ENCODE results near the gene IQCM.

Gene IQCM

DNA sequence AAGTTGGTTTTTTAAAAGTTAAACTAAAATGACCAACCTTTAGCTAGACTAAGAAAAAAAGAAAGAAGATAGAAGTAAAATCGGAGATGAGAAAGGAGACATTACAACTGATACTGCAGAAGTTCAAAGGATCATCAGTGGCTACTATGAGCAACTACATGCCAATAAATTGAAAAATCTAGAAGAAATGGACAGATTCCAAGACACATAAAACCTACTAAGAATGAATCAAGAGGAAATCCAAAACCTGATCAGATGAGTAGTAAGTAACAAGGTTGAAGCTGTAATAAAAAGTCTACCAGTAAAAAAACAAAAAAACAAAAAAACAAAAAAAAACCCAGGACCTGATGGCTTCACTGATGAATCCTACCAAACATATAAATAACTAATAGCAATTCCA, 16.1 kb downstream of the IQCM start:
- Histone ChIP-seq H4K20me1 (ENCODE audit: insufficient read depth, low read length, poor library complexity, severe bottlenecking) (no peaks in the 10 kb centered on the region), H3K9me2 (replicated peaks; ENCODE audit: low read depth, low read length) (no peaks in the 10 kb centered on the region), H3K27me3 (ENCODE audit: insufficient read depth, low read length, poor library complexity, severe bottlenecking) (no peaks in the 10 kb centered on the region), H3K4me1 (ENCODE audit: insufficient read depth, low read length, poor library complexity, severe bottlenecking) (no peaks in the 10 kb centered on the region), H2AFZ (ENCODE audit: low read length) (no peak overlapping the region), H3K79me2 (ENCODE audit: insufficient read depth, low read length) (no peaks in the 10 kb centered on the region), H3K4me3 (ENCODE audit: low read length, poor library complexity, severe bottlenecking) (no peak overlapping the region), H3K36me3 (ENCODE audit: insufficient read depth, low read length) (no peaks in the 10 kb centered on the region), H3F3A (ENCODE audit: low read depth) (no peaks in the 10 kb centered on the region), H3K9ac (ENCODE audit: low read depth, low read length, poor library complexity, severe bottlenecking) (no peak overlapping the region), H3K4me2 (ENCODE audit: low read depth, low read length, poor library complexity, severe bottlenecking) (no peak overlapping the region), H3K9me3 (ENCODE audit: insufficient read depth, low read depth, low read length) (no peaks in the 10 kb centered on the region)
- TF ChIP-seq, protein P1, sequence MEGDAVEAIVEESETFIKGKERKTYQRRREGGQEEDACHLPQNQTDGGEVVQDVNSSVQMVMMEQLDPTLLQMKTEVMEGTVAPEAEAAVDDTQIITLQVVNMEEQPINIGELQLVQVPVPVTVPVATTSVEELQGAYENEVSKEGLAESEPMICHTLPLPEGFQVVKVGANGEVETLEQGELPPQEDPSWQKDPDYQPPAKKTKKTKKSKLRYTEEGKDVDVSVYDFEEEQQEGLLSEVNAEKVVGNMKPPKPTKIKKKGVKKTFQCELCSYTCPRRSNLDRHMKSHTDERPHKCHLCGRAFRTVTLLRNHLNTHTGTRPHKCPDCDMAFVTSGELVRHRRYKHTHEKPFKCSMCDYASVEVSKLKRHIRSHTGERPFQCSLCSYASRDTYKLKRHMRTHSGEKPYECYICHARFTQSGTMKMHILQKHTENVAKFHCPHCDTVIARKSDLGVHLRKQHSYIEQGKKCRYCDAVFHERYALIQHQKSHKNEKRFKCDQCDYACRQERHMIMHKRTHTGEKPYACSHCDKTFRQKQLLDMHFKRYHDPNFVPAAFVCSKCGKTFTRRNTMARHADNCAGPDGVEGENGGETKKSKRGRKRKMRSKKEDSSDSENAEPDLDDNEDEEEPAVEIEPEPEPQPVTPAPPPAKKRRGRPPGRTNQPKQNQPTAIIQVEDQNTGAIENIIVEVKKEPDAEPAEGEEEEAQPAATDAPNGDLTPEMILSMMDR (conservative IDR thresholded peaks at IDR 0.05; ENCODE audit: low read length): no peak
- TF ChIP-seq EZH2phosphoT487 (IDR thresholded peaks at IDR 0.05; ENCODE audit: borderline replicate concordance): no peak

GRCh38 chr4:149796381-149796780, 19.3 kb downstream of the IQCM start:
- Histone ChIP-seq H3K27me3 (ENCODE audit: insufficient read depth, low read length, poor library complexity, severe bottlenecking) (no peaks in the 10 kb centered on the region), H3K9ac (ENCODE audit: low read depth, low read length, poor library complexity, severe bottlenecking) (no peak overlapping the region), H3K4me1 (ENCODE audit: insufficient read depth, low read length, poor library complexity, severe bottlenecking) (no peaks in the 10 kb centered on the region), H3K36me3 (ENCODE audit: insufficient read depth, low read length) (no peaks in the 10 kb centered on the region), H2AFZ (ENCODE audit: low read length) (no peak overlapping the region), H3F3A (ENCODE audit: low read depth) (no peaks in the 10 kb centered on the region), H4K20me1 (ENCODE audit: insufficient read depth, low read length, poor library complexity, severe bottlenecking) (no peaks in the 10 kb centered on the region), H3K4me2 (ENCODE audit: low read depth, low read length, poor library complexity, severe bottlenecking) (no peak overlapping the region), H3K9me2 (replicated peaks; ENCODE audit: low read depth, low read length) (no peaks in the 10 kb centered on the region), H3K79me2 (ENCODE audit: insufficient read depth, low read length) (no peaks in the 10 kb centered on the region), H3K4me3 (ENCODE audit: low read length, poor library complexity, severe bottlenecking) (no peak overlapping the region), H3K9me3 (ENCODE audit: insufficient read depth, low read depth, low read length) (no peaks in the 10 kb centered on the region)
- TF ChIP-seq, protein P1 (conservative IDR thresholded peaks at IDR 0.05; ENCODE audit: low read length): no peak
- no peak for TF ChIP-seq EZH2phosphoT487 (IDR thresholded peaks at IDR 0.05; ENCODE audit: borderline replicate concordance)

DNA sequence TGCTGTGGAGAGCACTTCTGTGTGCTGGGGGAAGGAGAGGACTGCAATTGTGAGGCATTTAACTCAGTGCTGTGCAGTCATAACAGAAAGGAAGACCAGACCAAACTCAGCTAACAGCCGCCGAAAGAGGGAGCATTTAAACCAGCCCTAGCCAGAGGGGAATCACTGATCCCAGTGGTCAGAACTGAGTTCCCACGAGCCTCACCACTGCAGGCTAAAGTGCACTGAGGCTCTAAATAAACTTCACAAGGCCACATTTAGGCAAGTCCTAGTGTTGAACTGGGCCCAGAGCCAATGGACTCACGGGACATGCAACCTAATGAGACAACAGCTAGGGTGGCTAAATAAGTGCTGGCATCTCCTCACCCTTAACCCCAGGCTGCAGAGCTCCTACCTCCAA, 20.4 kb downstream of the IQCM start:
- H3K9me2 ChIP-seq (replicated peaks; ENCODE audit: low read depth, low read length): no peaks in the 10 kb centered on the region
- TF ChIP-seq, protein P1 (conservative IDR thresholded peaks at IDR 0.05; ENCODE audit: low read length): no peak
- TF ChIP-seq EZH2phosphoT487 (IDR thresholded peaks at IDR 0.05; ENCODE audit: borderline replicate concordance): no peak
- no peaks in the 10 kb centered on the region for H3K79me2 ChIP-seq (ENCODE audit: insufficient read depth, low read length)
- no peaks in the 10 kb centered on the region for H3K4me1 ChIP-seq (ENCODE audit: insufficient read depth, low read length, poor library complexity, severe bottlenecking)
- H3K9me3 ChIP-seq (ENCODE audit: insufficient read depth, low read depth, low read length): no peaks in the 10 kb centered on the region
- no peak overlapping the region for H3K4me2 ChIP-seq (ENCODE audit: low read depth, low read length, poor library complexity, severe bottlenecking)
- H3K36me3 ChIP-seq (ENCODE audit: insufficient read depth, low read length): no peaks in the 10 kb centered on the region
- H4K20me1 ChIP-seq (ENCODE audit: insufficient read depth, low read length, poor library complexity, severe bottlenecking): no peaks in the 10 kb centered on the region
- H3K9ac ChIP-seq (ENCODE audit: low read depth, low read length, poor library complexity, severe bottlenecking): no peak overlapping the region
- no peak overlapping the region for H3K4me3 ChIP-seq (ENCODE audit: low read length, poor library complexity, severe bottlenecking)
- H3K27me3 ChIP-seq (ENCODE audit: insufficient read depth, low read length, poor library complexity, severe bottlenecking): no peaks in the 10 kb centered on the region
- H2AFZ ChIP-seq (ENCODE audit: low read length): no peak overlapping the region
- H3F3A ChIP-seq (ENCODE audit: low read depth): no peaks in the 10 kb centered on the region

Measured in Loucy (cell line).